HEK293T (cell line): ENCODE results near the gene LRP1-AS.
A peak's percentile ranks its signal among the peaks of the same experiment; 100 is the strongest.

Experiments used
- CTCF ChIA-PET: fragments of 350-600 bp; formaldehyde crosslinking; extraction: SDS; loops from one replicate; lab custom pipeline; 2021; ENCODE audit warnings: antibody characterized with exemption, inconsistent platforms; lab: Yijun Ruan, JAX
- POLR2A ChIA-PET: fragments of 350-600 bp; formaldehyde crosslinking; extraction: SDS; loops from one replicate; lab custom pipeline; 2020; ENCODE audit warnings: antibody characterized with exemption, inconsistent platforms; lab: Yijun Ruan, JAX
- DNase-seq: peaks from one replicate; pipeline ENCODE4 v3.0.0; 2012; ENCODE audit warnings: mixed read lengths; ENCODE audit errors: extremely low spot score
- ARNT ChIP-seq: fragments of 450-650 bp; IDR thresholded peaks from 2 replicates; pipeline ENCODE4 v1.6.1; 2017; ENCODE audit warnings: mild to moderate bottlenecking
- BHLHE40 ChIP-seq: fragments of 450-650 bp; IDR thresholded peaks from 2 replicates; pipeline ENCODE4 v1.6.1; 2016; ENCODE audit warnings: mild to moderate bottlenecking, moderate library complexity, borderline replicate concordance
- CTBP1 ChIP-seq: fragments of 450-650 bp; IDR thresholded peaks from 2 replicates; pipeline ENCODE4 v1.6.1; 2016; ENCODE audit warnings: borderline replicate concordance
- ELF4 ChIP-seq: fragments of 450-650 bp; IDR thresholded peaks from 2 replicates; pipeline ENCODE4 v1.6.1; 2017; ENCODE audit warnings: antibody characterized with exemption
- FOXA1 ChIP-seq: fragments of 450-650 bp; IDR thresholded peaks from 2 replicates; pipeline ENCODE4 v1.6.1; 2016; ENCODE audit warnings: mild to moderate bottlenecking
- FOXK2 ChIP-seq: fragments of 450-650 bp; IDR thresholded peaks from 2 replicates; pipeline ENCODE4 v1.6.1; 2016; ENCODE audit warnings: mild to moderate bottlenecking
- FOXM1 ChIP-seq: fragments of 450-650 bp; IDR thresholded peaks from 2 replicates; pipeline ENCODE4 v1.6.1; 2017; ENCODE audit warnings: mild to moderate bottlenecking, borderline replicate concordance
- HDGF ChIP-seq: fragments of 450-650 bp; IDR thresholded peaks from 2 replicates; pipeline ENCODE4 v1.6.1; 2017; ENCODE audit warnings: antibody characterized with exemption, borderline replicate concordance
- L3MBTL2 ChIP-seq: fragments of 450-650 bp; conservative IDR thresholded peaks from 2 replicates; pipeline ENCODE4 v1.6.1; 2016; ENCODE audit warnings: mild to moderate bottlenecking
- LEF1 ChIP-seq: fragments of 450-650 bp; IDR thresholded peaks from 2 replicates; pipeline ENCODE4 v1.6.1; 2017; ENCODE audit warnings: mild to moderate bottlenecking, borderline replicate concordance
- NFRKB ChIP-seq: fragments of 450-650 bp; IDR thresholded peaks from 2 replicates; pipeline ENCODE4 v1.6.1; 2016; ENCODE audit warnings: mild to moderate bottlenecking, moderate library complexity
- SP1 ChIP-seq: fragments of 450-650 bp; IDR thresholded peaks from 2 replicates; pipeline ENCODE4 v1.6.1; 2017
- SUZ12 ChIP-seq: fragments of 450-650 bp; IDR thresholded peaks from 2 replicates; pipeline ENCODE4 v1.6.1; 2016; ENCODE audit warnings: mild to moderate bottlenecking
- TARDBP ChIP-seq: fragments of 450-650 bp; IDR thresholded peaks from 2 replicates; pipeline ENCODE4 v1.6.1; 2016
- ZNF384 ChIP-seq: fragments of 450-650 bp; IDR thresholded peaks from 2 replicates; pipeline ENCODE4 v1.6.1; 2016
- TF ChIP-seq, protein P1 (sequence below): fragments of 450-650 bp; IDR thresholded peaks from 2 replicates; pipeline ENCODE4 v1.6.1; 2016

The LRP1-AS gene

DNA sequence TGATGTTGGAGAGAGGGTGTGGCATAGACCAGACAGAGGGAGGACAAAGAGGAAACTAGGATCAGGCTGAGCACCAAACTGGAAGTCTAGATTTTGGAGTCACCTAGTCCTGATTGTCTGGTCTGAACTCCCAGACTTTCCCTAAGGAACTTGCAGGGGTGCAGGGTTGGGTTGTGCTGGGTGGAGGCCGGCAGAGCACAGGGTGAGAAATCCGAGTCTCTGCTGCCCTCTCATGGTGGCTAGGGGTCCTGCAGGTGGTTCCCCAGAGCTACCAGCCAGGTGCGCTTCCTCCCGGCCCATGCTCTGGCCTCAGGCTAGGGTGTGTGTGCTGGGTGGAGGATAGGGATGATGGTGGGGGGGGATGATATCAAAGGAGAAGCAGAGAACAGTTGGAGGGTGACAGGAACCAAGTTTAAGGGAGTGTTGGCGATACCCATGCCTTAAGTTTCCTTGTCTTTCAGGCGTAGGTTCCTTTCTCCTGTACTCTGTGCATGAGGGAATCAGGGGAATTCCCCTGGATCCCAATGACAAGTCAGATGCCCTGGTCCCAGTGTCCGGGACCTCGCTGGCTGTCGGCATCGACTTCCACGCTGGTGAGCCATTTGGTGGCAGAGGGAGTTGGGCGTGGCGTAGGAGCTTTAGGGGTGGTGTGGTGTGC, 35.6 kb upstream of the LRP1-AS start:
- ChIA-PET POLR2A (interaction anchor here (2.7 kb wide), 1 partner anchor 56 kb away, joined by 9 read pairs; no protein-coding TSS in a partner anchor), CTCF (interaction anchor here (0.5 to 2.0 kb wide), 8 partner anchors 9 to 413 kb away, joined by 3 to 9 read pairs (median 4); no protein-coding TSS in a partner anchor)
- DNase-seq, result peak; percentile 91

DNA sequence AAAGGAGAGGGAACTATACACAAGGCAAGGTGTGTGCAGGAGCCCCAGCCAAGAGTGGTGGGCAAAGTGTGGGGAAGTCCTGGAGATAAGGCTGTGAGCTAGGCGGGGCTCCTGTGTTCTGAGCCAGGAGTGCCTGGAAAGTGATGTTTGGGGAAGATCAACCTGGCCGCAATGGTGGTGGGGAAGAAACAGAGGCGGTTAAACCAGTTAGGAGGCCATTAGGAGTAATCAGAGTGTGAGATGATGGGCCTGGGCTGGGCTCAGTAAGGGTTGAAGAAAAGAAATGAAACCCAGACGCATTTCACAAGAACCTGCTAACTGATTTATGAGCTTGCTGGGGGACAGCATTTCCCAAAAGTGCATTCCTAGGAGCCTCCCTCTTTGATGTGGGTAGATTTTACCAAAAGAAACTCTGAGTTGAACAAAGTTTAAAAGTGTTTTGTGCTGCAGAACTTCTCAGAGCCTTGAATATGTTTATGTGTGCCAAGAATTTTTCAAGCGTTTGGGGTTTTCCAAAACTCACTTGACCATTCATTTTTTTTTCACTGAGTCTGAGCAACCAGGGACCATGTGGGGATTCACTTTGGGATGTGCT, 34.2 kb upstream of the LRP1-AS start:
- no peak for DNase-seq
- CTCF ChIA-PET, result interaction anchor here (1.2 to 1.9 kb wide), 4 partner anchors 8 to 69 kb away, joined by 4 to 9 read pairs (median 4); no protein-coding TSS in a partner anchor
- POLR2A ChIA-PET, result interaction anchor here (2.7 kb wide), 1 partner anchor 55 kb away, joined by 9 read pairs; no protein-coding TSS in a partner anchor
- TF ChIP-seq LEF1 (no peak), FOXA1 (no peak)

More for the DNA sequence above, 35.6 kb upstream of the LRP1-AS start:
- TF ChIP-seq FOXA1 (no peak), SP1 (no peak), SUZ12 (no peak), HDGF (no peak), ELF4 (no peak), BHLHE40 (no peak), ARNT (no peak), L3MBTL2 (no peak), NFRKB (no peak), TARDBP (no peak), LEF1 (no peak)
- TF ChIP-seq, protein P1, sequence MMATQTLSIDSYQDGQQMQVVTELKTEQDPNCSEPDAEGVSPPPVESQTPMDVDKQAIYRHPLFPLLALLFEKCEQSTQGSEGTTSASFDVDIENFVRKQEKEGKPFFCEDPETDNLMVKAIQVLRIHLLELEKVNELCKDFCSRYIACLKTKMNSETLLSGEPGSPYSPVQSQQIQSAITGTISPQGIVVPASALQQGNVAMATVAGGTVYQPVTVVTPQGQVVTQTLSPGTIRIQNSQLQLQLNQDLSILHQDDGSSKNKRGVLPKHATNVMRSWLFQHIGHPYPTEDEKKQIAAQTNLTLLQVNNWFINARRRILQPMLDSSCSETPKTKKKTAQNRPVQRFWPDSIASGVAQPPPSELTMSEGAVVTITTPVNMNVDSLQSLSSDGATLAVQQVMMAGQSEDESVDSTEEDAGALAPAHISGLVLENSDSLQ, result no peak

DNA sequence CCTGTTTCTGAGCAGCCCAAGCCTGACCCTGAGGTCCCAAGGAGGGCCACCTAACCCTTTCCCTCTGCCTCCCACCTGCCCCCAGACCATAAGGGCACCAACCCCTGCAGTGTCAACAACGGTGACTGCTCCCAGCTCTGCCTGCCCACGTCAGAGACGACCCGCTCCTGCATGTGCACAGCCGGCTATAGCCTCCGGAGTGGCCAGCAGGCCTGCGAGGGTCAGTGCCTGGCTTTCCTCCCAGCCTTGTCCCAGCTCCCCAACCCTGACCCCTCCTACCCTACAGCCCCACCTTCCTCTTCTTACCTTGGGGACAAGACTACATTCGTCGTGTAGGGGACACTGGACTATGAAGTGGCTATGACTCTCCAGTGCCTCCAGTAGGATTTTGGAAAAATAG, 33.7 kb upstream of the LRP1-AS start:
- ChIA-PET POLR2A (interaction anchor here (2.7 kb wide), 1 partner anchor 54 kb away, joined by 9 read pairs; no protein-coding TSS in a partner anchor), CTCF (interaction anchor here (0.6 to 1.4 kb wide), 3 partner anchors 26 to 69 kb away, joined by 4 to 5 read pairs (median 4); no protein-coding TSS in a partner anchor)
- no peak for DNase-seq
- no peak for TF ChIP-seq TARDBP
- TF ChIP-seq BHLHE40, result no peak
- TF ChIP-seq ELF4, result no peak
- TF ChIP-seq L3MBTL2, result no peak
- TF ChIP-seq SP1, result no peak
- no peak for TF ChIP-seq CTBP1
- TF ChIP-seq, protein P1, result no peak
- TF ChIP-seq HDGF, result no peak
- no peak for TF ChIP-seq LEF1
- TF ChIP-seq NFRKB, result no peak
- TF ChIP-seq FOXK2, result no peak
- TF ChIP-seq FOXA1, result no peak
- TF ChIP-seq FOXM1, result no peak
- TF ChIP-seq ARNT, result no peak
- no peak for TF ChIP-seq ZNF384
- no peak for TF ChIP-seq SUZ12

DNA sequence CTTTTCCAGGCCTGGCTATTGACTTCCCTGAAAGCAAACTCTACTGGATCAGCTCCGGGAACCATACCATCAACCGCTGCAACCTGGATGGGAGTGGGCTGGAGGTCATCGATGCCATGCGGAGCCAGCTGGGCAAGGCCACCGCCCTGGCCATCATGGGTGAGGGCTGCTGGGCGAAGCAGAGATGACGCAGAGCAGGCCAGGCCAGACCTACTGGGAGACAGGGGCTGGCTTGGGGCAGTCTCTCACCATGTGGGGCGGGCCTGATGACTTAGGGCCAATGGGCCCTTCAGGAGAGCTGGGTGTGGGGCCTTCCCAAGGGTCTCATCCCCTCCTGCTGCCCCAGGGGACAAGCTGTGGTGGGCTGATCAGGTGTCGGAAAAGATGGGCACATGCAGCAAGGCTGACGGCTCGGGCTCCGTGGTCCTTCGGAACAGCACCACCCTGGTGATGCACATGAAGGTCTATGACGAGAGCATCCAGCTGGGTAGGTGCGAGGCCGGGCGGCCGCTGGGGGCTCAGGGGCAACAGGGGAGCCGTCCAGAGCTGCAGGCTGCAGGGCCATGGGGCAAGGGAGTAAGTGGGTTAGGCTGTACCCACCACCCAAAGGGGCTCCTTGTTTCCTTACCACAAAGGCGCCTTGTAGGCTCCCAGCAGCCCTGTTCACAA, 33.0 kb upstream of the LRP1-AS start:
- ChIA-PET POLR2A (interaction anchor here (0.9 to 2.7 kb wide), 2 partner anchors 54 to 69 kb away, joined by 3 to 9 read pairs; partner anchors contain the start of gene STAT6), CTCF (interaction anchor here (0.6 kb wide), 1 partner anchor 27 kb away, joined by 4 read pairs; no protein-coding TSS in a partner anchor)
- no peak for DNase-seq
- TF ChIP-seq FOXK2 (no peak), FOXA1 (no peak), LEF1 (no peak), HDGF (no peak), ELF4 (no peak), NFRKB (no peak), SP1 (no peak), SUZ12 (no peak), CTBP1 (no peak), FOXM1 (no peak), L3MBTL2 (no peak), ZNF384 (no peak), TARDBP (no peak), ARNT (no peak), BHLHE40 (no peak)
- TF ChIP-seq, protein P1, result no peak

DNA sequence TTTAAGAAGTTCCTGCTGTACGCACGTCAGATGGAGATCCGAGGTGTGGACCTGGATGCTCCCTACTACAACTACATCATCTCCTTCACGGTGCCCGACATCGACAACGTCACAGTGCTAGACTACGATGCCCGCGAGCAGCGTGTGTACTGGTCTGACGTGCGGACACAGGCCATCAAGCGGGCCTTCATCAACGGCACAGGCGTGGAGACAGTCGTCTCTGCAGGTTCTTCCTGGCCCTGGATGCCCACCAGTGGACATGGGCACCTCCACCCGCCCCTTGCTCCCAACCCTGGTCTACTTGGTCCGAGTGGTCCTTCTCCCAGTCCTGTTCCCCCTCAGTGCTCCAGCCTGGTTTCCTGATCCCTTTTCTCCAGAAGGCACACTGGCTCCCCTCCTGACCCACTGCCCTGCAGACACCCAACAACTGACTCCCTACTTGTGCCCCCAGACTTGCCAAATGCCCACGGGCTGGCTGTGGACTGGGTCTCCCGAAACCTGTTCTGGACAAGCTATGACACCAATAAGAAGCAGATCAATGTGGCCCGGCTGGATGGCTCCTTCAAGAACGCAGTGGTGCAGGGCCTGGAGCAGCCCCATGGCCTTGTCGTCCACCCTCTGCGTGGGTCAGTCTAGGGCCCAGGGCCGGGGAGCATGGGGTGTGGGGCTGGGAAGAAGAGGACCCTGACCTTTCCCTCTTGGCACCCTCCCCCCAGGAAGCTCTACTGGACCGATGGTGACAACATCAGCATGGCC, 32.1 kb upstream of the LRP1-AS start:
- ChIA-PET CTCF (no interaction called here), POLR2A (no interaction called here)
- TF ChIP-seq ELF4 (no peak), CTBP1 (no peak), SP1 (no peak), LEF1 (no peak), NFRKB (no peak), TARDBP (no peak), FOXM1 (no peak), ARNT (no peak), HDGF (no peak), L3MBTL2 (no peak), FOXK2 (no peak), ZNF384 (no peak), FOXA1 (no peak), BHLHE40 (no peak), SUZ12 (no peak)
- TF ChIP-seq, protein P1, result no peak
- no peak for DNase-seq
